Liver (tissue), 9 donors: ENCODE results near the gene MACROH2A1. TPM values are rescaled to one million over a fixed set of nuclear protein-coding genes. Genes with fewer than 3 reads are reported as not detected.

ENCODE experiments used
- DNase-seq: peaks from one replicate; pipeline ENCODE4 v3.0.0-alpha.2; 2017; ENCODE audit warnings: low spot score
- H3K27ac ChIP-seq, 2 donors: one replicate each; pipeline ENCODE4 v1.7.0; 2013; ENCODE audit warnings: inconsistent platforms in 2 of 2, low read length in 2 of 2, control low read depth in 1 of 2, low read depth in 1 of 2, mild to moderate bottlenecking in 1 of 2
- H3K27me3 ChIP-seq, 4 donors: one replicate each; pipeline versions ENCODE4 v1.6.1 to v1.7.0; 2013; ENCODE audit warnings: low read length in 3 of 4, inconsistent platforms in 1 of 4, mild to moderate bottlenecking in 1 of 4, moderate library complexity in 1 of 4; ENCODE audit not compliant: control insufficient read depth in 4 of 4, insufficient read depth in 4 of 4
- H3K36me3 ChIP-seq, 4 donors: one replicate each; pipeline versions ENCODE4 v1.6.1 to v1.7.0; 2013; ENCODE audit warnings: low read length in 3 of 4, mild to moderate bottlenecking in 3 of 4, low read depth in 1 of 4, moderate library complexity in 1 of 4; ENCODE audit not compliant: control insufficient read depth in 4 of 4, insufficient read depth in 3 of 4
- H3K4me1 ChIP-seq, 4 donors: one replicate each; pipeline versions ENCODE4 v1.6.1 to v1.7.0; 2013; ENCODE audit warnings: low read length in 3 of 4, mild to moderate bottlenecking in 3 of 4, moderate library complexity in 1 of 4; ENCODE audit not compliant: control insufficient read depth in 4 of 4, insufficient read depth in 4 of 4
- H3K4me3 ChIP-seq, 3 donors: one replicate each; pipeline versions ENCODE4 v1.6.1 to v1.7.0; 2013; ENCODE audit warnings: low read length in 3 of 3, control low read depth in 1 of 3, low read depth in 1 of 3, mild to moderate bottlenecking in 1 of 3
- H3K9ac ChIP-seq, 2 donors: one replicate each; pipeline ENCODE4 v1.7.0; 2013; ENCODE audit warnings: low read length in 2 of 2, mild to moderate bottlenecking in 2 of 2, moderate library complexity in 2 of 2, control low read depth in 1 of 2, low read depth in 1 of 2
- H3K9me3 ChIP-seq, 4 donors: one replicate each; pipeline versions ENCODE4 v1.6.1 to v1.7.0; 2013; ENCODE audit warnings: low read length in 3 of 4; ENCODE audit not compliant: control insufficient read depth in 4 of 4
- ATF3 ChIP-seq: IDR thresholded peaks from 2 replicates; pipeline ENCODE4 v1.6.1; 2016; ENCODE audit warnings: antibody characterized with exemption
- EGR1 ChIP-seq, 2 donors: IDR thresholded peaks; 2 replicates each; pipeline ENCODE4 v1.6.1; 2016 to 2018; ENCODE audit warnings: antibody characterized with exemption in 2 of 2, low read depth in 2 of 2
- FOXA1 ChIP-seq: IDR thresholded peaks from 2 replicates; pipeline ENCODE4 v1.6.1; 2016; ENCODE audit warnings: antibody characterized with exemption
- FOXA2 ChIP-seq: IDR thresholded peaks from 2 replicates; pipeline ENCODE4 v1.6.1; 2016; ENCODE audit warnings: antibody characterized with exemption
- GABPA ChIP-seq, 2 donors: IDR thresholded peaks in 1 of 2; conservative IDR thresholded peaks in 1 of 2; 2 replicates each; pipeline ENCODE4 v1.6.1; 2016; ENCODE audit warnings: antibody characterized with exemption in 2 of 2, mild to moderate bottlenecking in 1 of 2, moderate library complexity in 1 of 2
- HNF4A ChIP-seq, 2 donors: conservative IDR thresholded peaks; 2 replicates each; pipeline ENCODE4 v1.6.1; 2016; ENCODE audit warnings: antibody characterized with exemption in 2 of 2, mild to moderate bottlenecking in 2 of 2
- HNF4G ChIP-seq: IDR thresholded peaks from 2 replicates; pipeline ENCODE4 v1.6.1; 2016; ENCODE audit warnings: antibody characterized with exemption
- JUND ChIP-seq, 2 donors: IDR thresholded peaks; 2 replicates each; pipeline ENCODE4 v1.6.1; 2016; ENCODE audit warnings: antibody characterized with exemption in 2 of 2
- NR2F2 ChIP-seq: IDR thresholded peaks from 2 replicates; pipeline ENCODE4 v1.6.1; 2016; ENCODE audit warnings: antibody characterized with exemption
- RAD21 ChIP-seq, 2 donors: IDR thresholded peaks; 2 replicates each; pipeline ENCODE4 v1.6.1; 2016; ENCODE audit warnings: antibody characterized with exemption in 2 of 2, mild to moderate bottlenecking in 2 of 2
- RXRA ChIP-seq, 2 donors: IDR thresholded peaks; 2 replicates each; pipeline ENCODE4 v1.6.1; 2017 to 2018; ENCODE audit warnings: antibody characterized with exemption in 2 of 2, mild to moderate bottlenecking in 1 of 2
- SP1 ChIP-seq: IDR thresholded peaks from 2 replicates; pipeline ENCODE4 v1.6.1; 2018; ENCODE audit warnings: antibody characterized with exemption, mild to moderate bottlenecking
- TAF1 ChIP-seq: conservative IDR thresholded peaks from 2 replicates; pipeline ENCODE4 v1.6.1; 2016; ENCODE audit warnings: antibody characterized with exemption, mild to moderate bottlenecking
- YY1 ChIP-seq: IDR thresholded peaks from 2 replicates; pipeline ENCODE4 v1.6.1; 2016; ENCODE audit warnings: antibody characterized with exemption, mild to moderate bottlenecking
- ZBTB33 ChIP-seq: IDR thresholded peaks from 2 replicates; pipeline ENCODE4 v1.6.1; 2016; ENCODE audit warnings: antibody characterized with exemption
- WGBS: extraction: QIAGEN DNeasy Blood & Tissue Kit; methylation state at CpG from one replicate; pipeline ENCODE4 v1.1.7; 2013; 5-methylcytosine and 5-hydroxymethylcytosine counted together
- polyA plus RNA-seq, 2 donors: library from polyadenylated mRNA; stranded (reverse) in 1 of 2; unstranded in 1 of 2; fragments of 200-250 nt in 1 of 2; fragments of >200 nt in 1 of 2; fragmentation: Nextera tagmentation in 1 of 2; extraction: Ambion mirVana in 1 of 2; gene quantifications; one replicate each; pipeline versions ENCODE4 v1.2.1 to v1.2.3, GENCODE V29; 2013 to 2015
- total RNA-seq, 2 donors: library from RNA; depleted of rRNA; stranded (reverse); fragments of >200 nt; gene quantifications; one replicate each; pipeline ENCODE4 v1.2.3, GENCODE V29; 2014
- TF ChIP-seq, protein P1 (sequence below): IDR thresholded peaks from 2 replicates; pipeline ENCODE4 v1.6.1; 2016; ENCODE audit warnings: antibody characterized with exemption, mild to moderate bottlenecking
- TF ChIP-seq, protein P2 (sequence below): fragments of 150-350 bp; IDR thresholded peaks from 2 replicates; pipeline ENCODE4 v1.5.1; 2017; ENCODE audit warnings: improper control_type of control experiment, low read depth, low read length; ENCODE audit not compliant: missing input control
- TF ChIP-seq, protein P3 (sequence below): IDR thresholded peaks from 2 replicates; pipeline ENCODE4 v1.6.1; 2016; ENCODE audit warnings: antibody characterized with exemption
- donor health status: healthy.
- donor health status: healthy.
- donor health status: healthy.
- donor health status: healthy.
- donor health status: healthy.

Gene MACROH2A1
- total RNA-seq (100 to 1,000 TPM in 1 of 2 donors, 10 to 100 TPM in 1; 72.6 to 113 TPM), polyA plus RNA-seq (10 to 100 TPM; 33.7 to 52.9 TPM)

GRCh38 chr5:135398855-135399793, at the start of gene MACROH2A1:
MACROH2A1 (minus strand) TSS chr5:135399231; CDS start chr5:135389093, 10,138 bp downstream.
- no peaks in the 10 kb centered on the region for H3K36me3 ChIP-seq
- peak within 1 kb of the TSS; percentile 57 to 78 for H3K9ac ChIP-seq
- H3K27me3 ChIP-seq = no peaks in the 10 kb centered on the region
- peak within 1 kb of the TSS; percentile 69 for H3K27ac ChIP-seq
- peak within 1 kb of the TSS; percentile 59 to 95 (median 87) for H3K4me3 ChIP-seq
- 4% methylated on average over 109 of the region's 109 CpGs for whole genome bisulfite sequencing
- H3K9me3 ChIP-seq = no peaks in the 10 kb centered on the region
- peaks cover 1 to 15% (median 7%) of the 10 kb centered on the region in 4 donors for H3K4me1 ChIP-seq
- DNase-seq = peak; percentile 88
- TF ChIP-seq EGR1 (IDR thresholded peaks at IDR 0.05; ENCODE audit: low read depth in 2 of 2) (no peak), HNF4G (no peak), NR2F2 (peak; percentile 27), GABPA (IDR thresholded peaks at IDR 0.05 in 1 of 2, conservative IDR thresholded peaks at IDR 0.05 in 1 of 2) (peak in 1 of 2 donors; percentile 73), FOXA1 (no peak), TAF1 (no peak), HNF4A (conservative IDR thresholded peaks at IDR 0.05) (no peak), ZBTB33 (no peak), RXRA (IDR thresholded peaks at IDR 0.05) (peak; percentile 26 to 31), FOXA2 (no peak), JUND (IDR thresholded peaks at IDR 0.05) (no peak), RAD21 (IDR thresholded peaks at IDR 0.05) (no peak), ATF3 (no peak), YY1 (peak; percentile 19), SP1 (no peak)
- TF ChIP-seq, protein P1, sequence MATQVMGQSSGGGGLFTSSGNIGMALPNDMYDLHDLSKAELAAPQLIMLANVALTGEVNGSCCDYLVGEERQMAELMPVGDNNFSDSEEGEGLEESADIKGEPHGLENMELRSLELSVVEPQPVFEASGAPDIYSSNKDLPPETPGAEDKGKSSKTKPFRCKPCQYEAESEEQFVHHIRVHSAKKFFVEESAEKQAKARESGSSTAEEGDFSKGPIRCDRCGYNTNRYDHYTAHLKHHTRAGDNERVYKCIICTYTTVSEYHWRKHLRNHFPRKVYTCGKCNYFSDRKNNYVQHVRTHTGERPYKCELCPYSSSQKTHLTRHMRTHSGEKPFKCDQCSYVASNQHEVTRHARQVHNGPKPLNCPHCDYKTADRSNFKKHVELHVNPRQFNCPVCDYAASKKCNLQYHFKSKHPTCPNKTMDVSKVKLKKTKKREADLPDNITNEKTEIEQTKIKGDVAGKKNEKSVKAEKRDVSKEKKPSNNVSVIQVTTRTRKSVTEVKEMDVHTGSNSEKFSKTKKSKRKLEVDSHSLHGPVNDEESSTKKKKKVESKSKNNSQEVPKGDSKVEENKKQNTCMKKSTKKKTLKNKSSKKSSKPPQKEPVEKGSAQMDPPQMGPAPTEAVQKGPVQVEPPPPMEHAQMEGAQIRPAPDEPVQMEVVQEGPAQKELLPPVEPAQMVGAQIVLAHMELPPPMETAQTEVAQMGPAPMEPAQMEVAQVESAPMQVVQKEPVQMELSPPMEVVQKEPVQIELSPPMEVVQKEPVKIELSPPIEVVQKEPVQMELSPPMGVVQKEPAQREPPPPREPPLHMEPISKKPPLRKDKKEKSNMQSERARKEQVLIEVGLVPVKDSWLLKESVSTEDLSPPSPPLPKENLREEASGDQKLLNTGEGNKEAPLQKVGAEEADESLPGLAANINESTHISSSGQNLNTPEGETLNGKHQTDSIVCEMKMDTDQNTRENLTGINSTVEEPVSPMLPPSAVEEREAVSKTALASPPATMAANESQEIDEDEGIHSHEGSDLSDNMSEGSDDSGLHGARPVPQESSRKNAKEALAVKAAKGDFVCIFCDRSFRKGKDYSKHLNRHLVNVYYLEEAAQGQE = no peak
- TF ChIP-seq, protein P2, sequence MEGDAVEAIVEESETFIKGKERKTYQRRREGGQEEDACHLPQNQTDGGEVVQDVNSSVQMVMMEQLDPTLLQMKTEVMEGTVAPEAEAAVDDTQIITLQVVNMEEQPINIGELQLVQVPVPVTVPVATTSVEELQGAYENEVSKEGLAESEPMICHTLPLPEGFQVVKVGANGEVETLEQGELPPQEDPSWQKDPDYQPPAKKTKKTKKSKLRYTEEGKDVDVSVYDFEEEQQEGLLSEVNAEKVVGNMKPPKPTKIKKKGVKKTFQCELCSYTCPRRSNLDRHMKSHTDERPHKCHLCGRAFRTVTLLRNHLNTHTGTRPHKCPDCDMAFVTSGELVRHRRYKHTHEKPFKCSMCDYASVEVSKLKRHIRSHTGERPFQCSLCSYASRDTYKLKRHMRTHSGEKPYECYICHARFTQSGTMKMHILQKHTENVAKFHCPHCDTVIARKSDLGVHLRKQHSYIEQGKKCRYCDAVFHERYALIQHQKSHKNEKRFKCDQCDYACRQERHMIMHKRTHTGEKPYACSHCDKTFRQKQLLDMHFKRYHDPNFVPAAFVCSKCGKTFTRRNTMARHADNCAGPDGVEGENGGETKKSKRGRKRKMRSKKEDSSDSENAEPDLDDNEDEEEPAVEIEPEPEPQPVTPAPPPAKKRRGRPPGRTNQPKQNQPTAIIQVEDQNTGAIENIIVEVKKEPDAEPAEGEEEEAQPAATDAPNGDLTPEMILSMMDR = no peak
- TF ChIP-seq, protein P3, sequence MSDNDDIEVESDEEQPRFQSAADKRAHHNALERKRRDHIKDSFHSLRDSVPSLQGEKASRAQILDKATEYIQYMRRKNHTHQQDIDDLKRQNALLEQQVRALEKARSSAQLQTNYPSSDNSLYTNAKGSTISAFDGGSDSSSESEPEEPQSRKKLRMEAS = no peak
